Measurements from ENCODE around the gene CEP350. TPM values are rescaled to one million over a fixed set of nuclear protein-coding genes. Genes with fewer than 3 reads are reported as not detected.

Gene CEP350
- total RNA-seq, 1 donor from 2014 or later = 43.6 TPM

- Mint-ChIP-seq H3K4me3 (no peak overlapping the region), H3K9me3 (no peaks in the 10 kb centered on the region), H3K27me3 (no peaks in the 10 kb centered on the region), H3K36me3 (ENCODE audit: low read depth) (peaks cover 57% of the 10 kb centered on the region), H3K4me1 (peaks cover 2% of the 10 kb centered on the region), H3K27ac (no peak overlapping the region)
- DNase-seq = no peak
- intact Hi-C loops (cut with micrococcal nuclease) = no loop called here
Observed at GRCh38 chr1:180041582-180041981, 87.0 kb downstream of the CEP350 start.

GRCh38 chr1:180042988-180043622 lies 88.5 kb downstream of the CEP350 start:
- Mint-ChIP-seq H3K27ac (no peak overlapping the region), H3K9me3 (no peaks in the 10 kb centered on the region), H3K4me3 (no peak overlapping the region), H3K4me1 (peaks cover 4% of the 10 kb centered on the region), H3K27me3 (no peaks in the 10 kb centered on the region), H3K36me3 (ENCODE audit: low read depth) (peaks cover 57% of the 10 kb centered on the region)
- no peak for DNase-seq
- intact Hi-C loops (cut with micrococcal nuclease) = no loop called here

- H3K4me1 Mint-ChIP-seq = peaks cover 6% of the 10 kb centered on the region
- H3K36me3 Mint-ChIP-seq (ENCODE audit: low read depth) = peaks cover 59% of the 10 kb centered on the region
- no peak overlapping the region for H3K27ac Mint-ChIP-seq
- H3K9me3 Mint-ChIP-seq = no peaks in the 10 kb centered on the region
- H3K27me3 Mint-ChIP-seq = no peaks in the 10 kb centered on the region
- no peak overlapping the region for H3K4me3 Mint-ChIP-seq
- intact Hi-C loops (cut with micrococcal nuclease) = no loop called here
- DNase-seq = no peak
Observed at GRCh38 chr1:180043785-180044184, 89.2 kb downstream of the CEP350 start.

GRCh38 chr1:180046674-180047073 lies 92.1 kb downstream of the CEP350 start:
- Mint-ChIP-seq H3K36me3 (ENCODE audit: low read depth) (peaks cover 69% of the 10 kb centered on the region), H3K4me1 (peaks cover 4% of the 10 kb centered on the region), H3K27ac (no peak overlapping the region), H3K4me3 (no peak overlapping the region), H3K9me3 (no peaks in the 10 kb centered on the region), H3K27me3 (no peaks in the 10 kb centered on the region)
- intact Hi-C loops (cut with micrococcal nuclease) = no loop called here
- no peak for DNase-seq

GRCh38 chr1:180053594-180054567 lies 99.3 kb downstream of the CEP350 start:
- no peak overlapping the region for H3K4me3 Mint-ChIP-seq
- no peaks in the 10 kb centered on the region for H3K9me3 Mint-ChIP-seq
- no peaks in the 10 kb centered on the region for H3K27me3 Mint-ChIP-seq
- peaks cover 43% of the 10 kb centered on the region for H3K36me3 Mint-ChIP-seq (ENCODE audit: low read depth)
- DNase-seq = no peak
- intact Hi-C loops (cut with micrococcal nuclease) = no loop called here
- no peak overlapping the region for H3K27ac Mint-ChIP-seq
- H3K4me1 Mint-ChIP-seq = peaks cover 5% of the 10 kb centered on the region

- H3K36me3 Mint-ChIP-seq (ENCODE audit: low read depth) = peaks cover 35% of the 10 kb centered on the region
- no peaks in the 10 kb centered on the region for H3K27me3 Mint-ChIP-seq
- no peak for DNase-seq
- no peak overlapping the region for H3K27ac Mint-ChIP-seq
- H3K4me1 Mint-ChIP-seq = peaks cover 5% of the 10 kb centered on the region
- intact Hi-C loops (cut with micrococcal nuclease) = no loop called here
- H3K4me3 Mint-ChIP-seq = no peak overlapping the region
- no peaks in the 10 kb centered on the region for H3K9me3 Mint-ChIP-seq
Observed at GRCh38 chr1:180057883-180058396, 103.3 kb downstream of the CEP350 start.

- Mint-ChIP-seq H3K27me3 (no peaks in the 10 kb centered on the region), H3K9me3 (no peaks in the 10 kb centered on the region), H3K4me1 (peaks cover 5% of the 10 kb centered on the region), H3K27ac (no peak overlapping the region), H3K4me3 (no peak overlapping the region), H3K36me3 (ENCODE audit: low read depth) (peaks cover 31% of the 10 kb centered on the region)
- intact Hi-C loops (cut with micrococcal nuclease) = no loop called here
- no peak for DNase-seq
Observed at GRCh38 chr1:180061019-180061418, 106.4 kb downstream of the CEP350 start.

- no peak overlapping the region for H3K4me3 Mint-ChIP-seq
- no peaks in the 10 kb centered on the region for H3K9me3 Mint-ChIP-seq
- peaks cover 2% of the 10 kb centered on the region for H3K4me1 Mint-ChIP-seq
- DNase-seq = no peak
- intact Hi-C loops (cut with micrococcal nuclease) = no loop called here
- H3K27ac Mint-ChIP-seq = no peak overlapping the region
- no peaks in the 10 kb centered on the region for H3K27me3 Mint-ChIP-seq
- H3K36me3 Mint-ChIP-seq (ENCODE audit: low read depth) = peaks cover 33% of the 10 kb centered on the region
Observed at GRCh38 chr1:180062452-180062971, 107.9 kb downstream of the CEP350 start.

- no peak overlapping the region for H3K4me3 Mint-ChIP-seq
- DNase-seq = no peak
- H3K27ac Mint-ChIP-seq = no peak overlapping the region
- H3K27me3 Mint-ChIP-seq = no peaks in the 10 kb centered on the region
- no peaks in the 10 kb centered on the region for H3K4me1 Mint-ChIP-seq
- intact Hi-C loops (cut with micrococcal nuclease) = no loop called here
- peaks cover 38% of the 10 kb centered on the region for H3K36me3 Mint-ChIP-seq (ENCODE audit: low read depth)
- H3K9me3 Mint-ChIP-seq = no peaks in the 10 kb centered on the region
Observed at GRCh38 chr1:180065408-180065807, 110.8 kb downstream of the CEP350 start.

- intact Hi-C loops (cut with micrococcal nuclease) = no loop called here
- Mint-ChIP-seq H3K36me3 (ENCODE audit: low read depth) (peaks cover 38% of the 10 kb centered on the region), H3K4me3 (no peak overlapping the region)
Observed at GRCh38 chr1:180066150-180066549, 111.5 kb downstream of the CEP350 start.

GRCh38 chr1:180070286-180070685 lies 115.7 kb downstream of the CEP350 start:
- Mint-ChIP-seq H3K27ac (no peak overlapping the region), H3K4me3 (no peak overlapping the region), H3K9me3 (no peaks in the 10 kb centered on the region), H3K27me3 (no peaks in the 10 kb centered on the region), H3K4me1 (no peaks in the 10 kb centered on the region), H3K36me3 (ENCODE audit: low read depth) (peaks cover 30% of the 10 kb centered on the region)
- DNase-seq = no peak
- intact Hi-C loops (cut with micrococcal nuclease) = no loop called here

More at GRCh38 chr1:180066150-180066549, 111.5 kb downstream of the CEP350 start:
- no peaks in the 10 kb centered on the region for H3K27me3 Mint-ChIP-seq
- no peaks in the 10 kb centered on the region for H3K4me1 Mint-ChIP-seq
- H3K27ac Mint-ChIP-seq = no peak overlapping the region
- H3K9me3 Mint-ChIP-seq = no peaks in the 10 kb centered on the region
- no peak for DNase-seq

- Mint-ChIP-seq H3K4me3 (no peak overlapping the region), H3K36me3 (ENCODE audit: low read depth) (peaks cover 32% of the 10 kb centered on the region), H3K9me3 (no peaks in the 10 kb centered on the region), H3K27me3 (no peaks in the 10 kb centered on the region), H3K4me1 (no peaks in the 10 kb centered on the region), H3K27ac (no peak overlapping the region)
- no peak for DNase-seq
- intact Hi-C loops (cut with micrococcal nuclease) = no loop called here
Observed at GRCh38 chr1:180071759-180072158, 117.1 kb downstream of the CEP350 start.

- H3K4me3 Mint-ChIP-seq = no peak overlapping the region
- intact Hi-C loops (cut with micrococcal nuclease) = no loop called here
- H3K9me3 Mint-ChIP-seq = no peaks in the 10 kb centered on the region
- no peak for DNase-seq
- H3K27ac Mint-ChIP-seq = no peak overlapping the region
- no peaks in the 10 kb centered on the region for H3K4me1 Mint-ChIP-seq
- peaks cover 29% of the 10 kb centered on the region for H3K36me3 Mint-ChIP-seq (ENCODE audit: low read depth)
- no peaks in the 10 kb centered on the region for H3K27me3 Mint-ChIP-seq
Observed at GRCh38 chr1:180080439-180080838, 125.8 kb downstream of the CEP350 start.

- Mint-ChIP-seq H3K4me1 (no peaks in the 10 kb centered on the region), H3K36me3 (ENCODE audit: low read depth) (peaks cover 25% of the 10 kb centered on the region), H3K27ac (no peak overlapping the region), H3K4me3 (no peak overlapping the region), H3K27me3 (no peaks in the 10 kb centered on the region), H3K9me3 (no peaks in the 10 kb centered on the region)
- intact Hi-C loops (cut with micrococcal nuclease) = no loop called here
- no peak for DNase-seq
Observed at GRCh38 chr1:180081474-180081873, 126.9 kb downstream of the CEP350 start.

All from activated CD4-positive, alpha-beta T cell treated with anti-CD3 and anti-CD28 coated beads, Interleukin-2, amount 10 ng/mL, durations not matched to agents 24 days and 14 days (primary cell).